Lung microvascular endothelial cell (primary cell): ENCODE results near the gene DNM3. TPM values are rescaled to one million over a fixed set of nuclear protein-coding genes. Genes with fewer than 3 reads are reported as not detected.

Source experiments
- DNase-seq, 2 donors: peaks; one replicate each; pipeline versions ENCODE4 v3.0.0 to v3.0.0-alpha.2; 2010; ENCODE audit warnings: low read depth in 2 of 2
- total RNA-seq: library from RNA; depleted of rRNA; stranded (reverse); fragments of >200 nt; gene quantifications from 2 replicates; pipeline ENCODE4 v1.2.1, GENCODE V29; 2014

Gene DNM3
- total RNA-seq, 1 donor from 2014 or later = 4.0 TPM

GRCh38 chr1:172390301-172390682 is 549.0 kb downstream of the DNM3 start:
- DNase-seq = peak in 1 of 2 donors; percentile 51

GRCh38 chr1:172390683-172391551 is 549.6 kb downstream of the DNM3 start:
- peak in 1 of 2 donors; percentile 53 for DNase-seq

- DNase-seq = no peak
Measured at GRCh38 chr1:172391976-172392375, 550.7 kb downstream of the DNM3 start.

DNA sequence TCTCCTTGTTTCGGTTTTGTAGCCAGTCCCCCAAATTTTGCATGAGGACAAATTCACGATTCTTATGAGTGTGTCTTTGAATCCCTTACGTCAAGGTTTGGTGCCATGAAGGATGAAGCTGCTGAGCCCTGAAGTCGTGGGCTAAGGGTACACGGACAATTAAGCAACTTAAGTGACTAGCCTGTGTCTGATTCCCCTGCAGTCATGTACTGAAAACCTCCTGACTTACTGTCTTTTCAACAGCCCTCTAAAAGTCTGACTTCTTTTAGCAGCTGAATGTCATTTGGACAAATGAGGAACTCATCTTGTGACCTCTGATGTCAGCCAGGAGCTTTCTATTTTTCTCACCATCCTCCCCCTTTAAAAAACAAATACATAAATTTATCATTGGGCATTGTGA is 552.1 kb downstream of the DNM3 start:
- DNase-seq = no peak

DNA sequence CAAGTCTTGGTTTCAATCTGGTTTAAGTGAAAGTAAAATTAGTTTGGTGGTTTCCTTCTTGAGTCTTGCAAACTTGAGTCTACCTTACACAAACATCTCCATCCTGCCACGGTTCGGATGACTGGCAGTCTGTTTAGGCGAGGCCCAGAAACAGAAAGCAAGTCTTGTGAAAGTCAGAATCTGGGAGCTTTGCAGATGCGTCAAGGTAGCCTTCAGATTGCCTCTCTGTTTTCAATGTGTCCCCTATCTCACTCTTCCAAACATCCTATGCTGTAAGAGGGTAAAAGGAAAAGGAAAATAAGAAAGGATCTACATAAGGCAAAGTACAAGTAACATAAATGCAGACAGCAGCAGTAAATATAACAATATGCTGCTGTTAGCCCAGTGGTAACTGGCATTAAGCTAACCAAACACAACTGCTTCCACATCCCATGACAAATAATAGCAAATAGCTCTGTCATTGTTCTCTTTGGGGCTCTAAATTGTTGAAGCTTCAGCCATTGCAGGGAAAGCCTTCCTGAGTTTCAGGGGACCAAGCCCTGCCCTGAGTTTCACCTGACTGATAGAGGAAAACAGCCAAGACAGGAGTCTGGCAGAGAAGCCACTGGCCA is 552.9 kb downstream of the DNM3 start:
- DNase-seq = peak; percentile 45 to 69

DNA sequence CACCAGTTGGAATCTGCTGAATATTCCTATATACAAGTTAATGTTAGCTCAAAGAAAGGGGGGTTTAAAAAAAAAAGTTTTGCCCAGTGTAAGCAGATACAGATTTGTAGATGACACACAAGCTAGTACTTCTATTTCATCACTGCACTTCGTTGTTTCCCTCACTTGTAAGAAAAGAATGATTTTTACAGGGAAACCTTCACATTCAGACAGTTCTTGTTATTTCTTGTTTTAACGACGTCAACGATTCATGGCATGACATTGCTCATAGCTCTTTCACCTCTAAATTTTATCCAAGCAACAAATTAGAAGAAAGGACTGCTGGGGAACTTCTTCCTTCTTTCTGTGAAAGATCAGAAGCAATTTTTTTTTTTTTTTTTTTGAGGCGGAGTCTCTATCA is 553.5 kb downstream of the DNM3 start:
- DNase-seq = no peak

DNA sequence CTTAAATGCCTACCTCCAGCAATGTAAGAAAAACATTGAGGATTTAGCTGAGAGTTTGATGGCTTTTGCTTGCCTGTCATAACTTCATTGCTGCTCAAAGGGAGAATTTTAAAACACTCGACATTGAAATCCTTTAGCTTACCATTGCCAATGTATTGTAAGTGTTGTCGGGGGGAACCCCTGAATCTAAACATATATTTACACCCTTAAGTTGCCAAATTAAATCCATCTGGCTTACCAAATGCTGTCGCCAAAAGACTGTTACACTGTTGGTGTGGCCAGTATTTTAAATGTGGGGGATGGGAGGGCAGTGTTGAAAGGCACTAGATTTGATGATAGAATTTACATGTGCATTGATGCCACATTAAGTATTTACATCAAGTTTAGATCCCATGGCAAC is 554.3 kb downstream of the DNM3 start:
- DNase-seq = no peak

DNA sequence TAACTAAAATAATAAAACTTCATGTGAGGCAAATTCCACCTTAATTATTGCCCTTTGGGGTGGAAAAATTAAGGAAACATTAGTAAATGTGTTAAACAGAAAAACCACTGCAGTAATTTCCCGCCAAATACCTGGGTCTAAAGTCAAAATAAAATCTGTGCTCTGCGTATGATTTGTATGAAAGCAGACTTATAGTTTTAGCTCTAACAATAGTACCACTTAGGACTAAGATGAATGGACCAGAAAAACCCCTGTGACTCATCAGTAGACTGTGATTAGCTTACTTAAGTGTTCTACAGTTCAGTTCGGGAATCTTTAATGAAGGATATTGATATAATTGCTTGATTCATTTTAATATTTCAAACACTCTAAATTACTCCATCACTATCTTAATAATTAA is 555.9 kb downstream of the DNM3 start:
- peak in 1 of 2 donors; percentile 86 for DNase-seq

GRCh38 chr1:172397633-172398032 is 556.3 kb downstream of the DNM3 start:
- DNase-seq = no peak

DNA sequence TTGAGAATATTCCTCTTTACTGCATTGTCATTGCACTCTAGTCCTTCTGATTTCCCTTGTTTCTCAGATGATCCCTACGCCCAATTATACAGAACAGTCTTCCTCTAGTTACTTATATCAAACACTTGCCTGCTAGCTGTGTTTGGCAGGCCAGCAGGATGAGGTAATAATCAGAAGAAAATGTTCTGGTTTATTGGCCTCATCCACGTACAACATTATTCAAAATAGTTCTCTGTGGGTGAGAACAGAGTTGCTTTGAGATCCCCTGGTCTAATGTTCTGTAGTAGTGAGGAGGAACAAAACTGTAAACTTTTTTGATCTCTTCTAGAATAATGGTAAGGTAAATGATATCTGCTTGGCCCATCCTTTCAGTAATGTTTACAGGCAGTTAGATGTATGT is 556.9 kb downstream of the DNM3 start:
- no peak for DNase-seq

GRCh38 chr1:172398970-172399755 is 557.9 kb downstream of the DNM3 start:
- peak; percentile 71 to 91 for DNase-seq

- DNase-seq = no peak
Measured at GRCh38 chr1:172399756-172400721, 558.7 kb downstream of the DNM3 start.

DNA sequence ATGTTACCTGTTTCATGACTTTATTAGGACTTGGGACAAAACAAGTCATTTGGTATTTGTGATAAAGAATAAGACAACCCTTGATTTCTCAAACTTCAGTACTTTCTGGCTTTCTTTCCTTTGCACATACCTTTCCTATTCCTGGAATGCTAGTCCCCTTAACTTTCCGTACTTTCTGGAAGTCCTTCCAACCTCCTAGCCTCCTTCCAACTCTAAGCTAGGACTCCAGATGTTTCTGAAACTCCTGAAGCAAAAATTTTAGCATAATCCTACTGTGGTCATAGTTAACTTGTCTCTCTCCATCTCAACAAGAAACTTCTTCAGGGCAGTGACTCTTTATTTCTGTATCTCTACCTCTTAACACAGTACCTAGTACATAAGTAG is 559.4 kb downstream of the DNM3 start:
- DNase-seq = no peak

- no peak for DNase-seq
Measured at GRCh38 chr1:172401477-172401876, 560.2 kb downstream of the DNM3 start.

GRCh38 chr1:172401892-172402291 is 560.6 kb downstream of the DNM3 start:
- no peak for DNase-seq

GRCh38 chr1:172402878-172403569 is 561.7 kb downstream of the DNM3 start:
- no peak for DNase-seq

GRCh38 chr1:172404121-172404520 is 562.8 kb downstream of the DNM3 start:
- no peak for DNase-seq

GRCh38 chr1:172405912-172406311 is 564.6 kb downstream of the DNM3 start:
- no peak for DNase-seq

GRCh38 chr1:172406968-172407367 is 565.7 kb downstream of the DNM3 start:
- DNase-seq = no peak

DNA sequence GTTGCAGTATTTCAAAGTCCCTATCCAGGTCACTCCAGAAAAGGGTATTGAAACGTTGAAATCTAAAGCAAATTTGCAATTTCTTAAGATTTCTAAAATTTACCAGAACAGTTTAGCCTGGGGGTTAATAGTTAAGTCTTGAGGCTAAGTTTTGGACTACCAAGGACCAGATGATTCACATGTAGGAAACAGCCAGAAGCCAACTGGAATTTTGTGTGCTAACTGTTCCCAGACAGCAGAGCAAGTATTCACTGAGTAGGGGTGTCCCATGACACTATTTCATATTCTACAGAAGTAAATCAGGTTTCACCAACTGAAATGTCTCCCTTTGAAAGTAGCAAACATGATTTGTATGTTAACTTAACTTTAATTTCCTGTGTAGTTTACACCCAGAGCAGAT is 567.7 kb downstream of the DNM3 start:
- no peak for DNase-seq

DNA sequence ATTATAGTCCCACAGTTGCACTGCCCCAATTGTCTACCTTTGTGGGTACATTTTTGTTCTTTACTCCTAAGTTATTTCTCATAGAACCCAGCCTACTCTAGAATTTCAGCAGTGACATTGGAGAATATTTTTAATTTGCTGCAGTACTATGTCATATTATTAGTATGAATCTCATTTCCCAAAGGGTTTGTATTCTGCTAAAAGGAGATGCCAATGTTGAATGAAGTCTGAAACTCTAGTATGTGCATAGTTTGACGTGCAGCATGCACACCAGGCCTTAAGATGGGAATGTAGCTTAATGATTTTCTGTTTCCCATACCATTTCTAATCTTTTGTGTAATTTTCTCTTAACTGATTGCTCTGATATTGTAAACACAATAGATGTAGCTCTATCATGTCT is 568.7 kb downstream of the DNM3 start:
- no peak for DNase-seq
